IMR-90 (cell line): ENCODE measurements around the gene PTPRN2.

ENCODE experiments used
- BHLHE40 ChIP-seq: fragments of 150-350 bp; IDR thresholded peaks from 2 replicates; pipeline ENCODE4 v1.6.1; 2016; ENCODE audit warnings: mild to moderate bottlenecking, low read depth, low read length
- CEBPB ChIP-seq: IDR thresholded peaks from 2 replicates; pipeline ENCODE4 v1.6.1; 2012; ENCODE audit warnings: low read depth, low read length, improper control_type of control experiment
- CHD1 ChIP-seq: IDR thresholded peaks from 2 replicates; pipeline ENCODE4 v1.6.1; 2012; ENCODE audit warnings: low read depth, low read length, improper control_type of control experiment
- CTCF ChIP-seq: conservative IDR thresholded peaks from 2 replicates; pipeline ENCODE4 v1.5.1; 2012; ENCODE audit warnings: mild to moderate bottlenecking, low read depth, low read length, improper control_type of control experiment
- MAFK ChIP-seq: IDR thresholded peaks from 2 replicates; pipeline ENCODE4 v1.6.1; 2012; ENCODE audit warnings: low read depth, low read length, improper control_type of control experiment
- MAZ ChIP-seq: IDR thresholded peaks from 2 replicates; pipeline ENCODE4 v1.6.1; 2012; ENCODE audit warnings: low read depth, mild to moderate bottlenecking, low read length, improper control_type of control experiment, moderate library complexity, borderline replicate concordance
- MXI1 ChIP-seq: IDR thresholded peaks from 2 replicates; pipeline ENCODE4 v1.6.1; 2012; ENCODE audit warnings: low read depth, mild to moderate bottlenecking, low read length, moderate library complexity, borderline replicate concordance
- POLR2A ChIP-seq: IDR thresholded peaks from 2 replicates; pipeline ENCODE4 v1.6.1; 2012; ENCODE audit warnings: mild to moderate bottlenecking, low read depth, low read length
- RAD21 ChIP-seq: IDR thresholded peaks from 2 replicates; pipeline ENCODE4 v1.6.1; 2012; ENCODE audit warnings: low read length, improper control_type of control experiment
- RCOR1 ChIP-seq: IDR thresholded peaks from 2 replicates; pipeline ENCODE4 v1.6.1; 2012; ENCODE audit warnings: mild to moderate bottlenecking, low read length, improper control_type of control experiment; ENCODE audit not compliant: insufficient replicate concordance
- RFX5 ChIP-seq: IDR thresholded peaks from 2 replicates; pipeline ENCODE4 v1.8.0; 2012; ENCODE audit warnings: low read depth, mild to moderate bottlenecking, low read length, moderate library complexity
- SMC3 ChIP-seq: fragments of 150-350 bp; IDR thresholded peaks from 2 replicates; pipeline ENCODE4 v1.6.1; 2016; ENCODE audit warnings: low read depth, mild to moderate bottlenecking, antibody characterized with exemption, low read length, moderate library complexity
- TF ChIP-seq, protein P1 (sequence below): fragments of 150-350 bp; IDR thresholded peaks from 2 replicates; pipeline ENCODE4 v1.6.1; 2016; ENCODE audit warnings: low read depth, mild to moderate bottlenecking, low read length, moderate library complexity, borderline replicate concordance
- TF ChIP-seq, protein P2 (sequence below): fragments of 150-350 bp; IDR thresholded peaks from 2 replicates; pipeline ENCODE4 v1.6.1; 2017; ENCODE audit warnings: mild to moderate bottlenecking, antibody characterized with exemption, low read length, low read depth

DNA sequence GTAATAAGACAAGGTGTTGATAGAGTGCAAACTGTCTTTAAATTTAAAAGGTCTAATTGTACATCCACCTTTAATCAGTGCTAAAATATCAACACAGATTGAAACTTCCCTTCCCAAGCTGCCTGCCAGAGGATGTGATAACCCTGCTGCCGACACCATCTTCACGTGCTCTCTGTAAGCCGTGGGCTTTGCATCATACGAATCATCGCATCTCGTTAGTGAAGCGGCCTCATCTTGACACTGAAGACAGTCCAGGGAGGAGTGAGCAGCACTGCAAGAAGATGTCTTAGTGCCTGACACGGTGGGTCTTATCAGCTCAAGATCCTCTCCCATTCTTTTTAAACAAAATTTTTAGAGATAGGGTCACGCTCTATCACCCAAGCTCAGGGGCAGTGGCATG lies 518.8 kb downstream of the PTPRN2 start:
- TF ChIP-seq CTCF: no peak
- no peak for TF ChIP-seq POLR2A
- TF ChIP-seq RFX5: no peak
- TF ChIP-seq, protein P1, sequence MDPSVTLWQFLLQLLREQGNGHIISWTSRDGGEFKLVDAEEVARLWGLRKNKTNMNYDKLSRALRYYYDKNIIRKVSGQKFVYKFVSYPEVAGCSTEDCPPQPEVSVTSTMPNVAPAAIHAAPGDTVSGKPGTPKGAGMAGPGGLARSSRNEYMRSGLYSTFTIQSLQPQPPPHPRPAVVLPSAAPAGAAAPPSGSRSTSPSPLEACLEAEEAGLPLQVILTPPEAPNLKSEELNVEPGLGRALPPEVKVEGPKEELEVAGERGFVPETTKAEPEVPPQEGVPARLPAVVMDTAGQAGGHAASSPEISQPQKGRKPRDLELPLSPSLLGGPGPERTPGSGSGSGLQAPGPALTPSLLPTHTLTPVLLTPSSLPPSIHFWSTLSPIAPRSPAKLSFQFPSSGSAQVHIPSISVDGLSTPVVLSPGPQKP: no peak
- no peak for TF ChIP-seq SMC3
- no peak for TF ChIP-seq CEBPB
- no peak for TF ChIP-seq MAFK
- no peak for TF ChIP-seq CHD1
- no peak for TF ChIP-seq BHLHE40
- no peak for TF ChIP-seq RAD21
- no peak for TF ChIP-seq RCOR1
- TF ChIP-seq, protein P2, sequence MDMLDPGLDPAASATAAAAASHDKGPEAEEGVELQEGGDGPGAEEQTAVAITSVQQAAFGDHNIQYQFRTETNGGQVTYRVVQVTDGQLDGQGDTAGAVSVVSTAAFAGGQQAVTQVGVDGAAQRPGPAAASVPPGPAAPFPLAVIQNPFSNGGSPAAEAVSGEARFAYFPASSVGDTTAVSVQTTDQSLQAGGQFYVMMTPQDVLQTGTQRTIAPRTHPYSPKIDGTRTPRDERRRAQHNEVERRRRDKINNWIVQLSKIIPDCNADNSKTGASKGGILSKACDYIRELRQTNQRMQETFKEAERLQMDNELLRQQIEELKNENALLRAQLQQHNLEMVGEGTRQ: no peak
- no peak for TF ChIP-seq MAZ
- no peak for TF ChIP-seq MXI1
